Activated CD4-positive, CD25-positive, alpha-beta regulatory T cell (primary cell): ENCODE results near the gene IL10.
"Not testable (repeated sequence)": the region's sequence is repeated elsewhere in the genome, so short reads cannot be mapped to it uniquely, and the experiment has no call there.

Experiments used
- DNase-seq, 4 experiments: peaks; one replicate each; lab custom pipeline; 2025; lab: John Stamatoyannopoulos, UW

IL10 gene

GRCh38 chr1:206793620-206794019 is 21.3 kb upstream of the IL10 start:
- DNase-seq = no peak

- DNase-seq = no peak
Measured at GRCh38 chr1:206792939-206793607, 20.8 kb upstream of the IL10 start.

- DNase-seq = no peak
Measured at GRCh38 chr1:206790502-206791250, 18.4 kb upstream of the IL10 start.

GRCh38 chr1:206788487-206789050 is 16.3 kb upstream of the IL10 start:
- no peak for DNase-seq

- DNase-seq = no peak
Measured at GRCh38 chr1:206787891-206788290, 15.6 kb upstream of the IL10 start.

GRCh38 chr1:206786212-206786886 is 14.1 kb upstream of the IL10 start:
- no peak for DNase-seq

- no peak for DNase-seq
Measured at GRCh38 chr1:206785182-206785765, 13.0 kb upstream of the IL10 start.

- peak; percentile 38 to 65 (median 46) for DNase-seq
Measured at GRCh38 chr1:206784471-206784903, 12.2 kb upstream of the IL10 start.

GRCh38 chr1:206783506-206783905 is 11.2 kb upstream of the IL10 start:
- no peak for DNase-seq

GRCh38 chr1:206782448-206782847 is 10.2 kb upstream of the IL10 start:
- no peak for DNase-seq

- DNase-seq = no peak
Measured at GRCh38 chr1:206779638-206780037, 7.3 kb upstream of the IL10 start.

GRCh38 chr1:206778911-206779310 is 6.6 kb upstream of the IL10 start:
- not testable (repeated sequence) for DNase-seq

GRCh38 chr1:206778031-206778430 is 5.7 kb upstream of the IL10 start:
- DNase-seq = no peak

GRCh38 chr1:206776229-206776628 is 3.9 kb upstream of the IL10 start:
- no peak for DNase-seq

- DNase-seq = no peak
Measured at GRCh38 chr1:206774093-206774492, 1.8 kb upstream of the IL10 start.

GRCh38 chr1:206771338-206771692 is 979 bp downstream of the IL10 start:
- no peak for DNase-seq

GRCh38 chr1:206770531-206771337 is 1.6 kb downstream of the IL10 start, which contains the start of gene IL19:
TSS of gene IL19 (plus strand) at chr1:206770773. CDS start at chr1:206836663, 65,890 bp downstream.
- DNase-seq = no peak

- DNase-seq = no peak
Measured at GRCh38 chr1:206769304-206769731, 3.0 kb downstream of the IL10 start.

GRCh38 chr1:206768472-206769303 is 3.6 kb downstream of the IL10 start:
- DNase-seq = no peak

GRCh38 chr1:206766251-206766856 is 5.9 kb downstream of the IL10 start:
- DNase-seq = peak; percentile 16 to 37 (median 21)
